ENCODE results near the gene PI4K2B.
"Not testable (repeated sequence)": the region's sequence is repeated elsewhere in the genome, so short reads cannot be mapped to it uniquely, and the experiment has no call there.

PI4K2B gene

DNA sequence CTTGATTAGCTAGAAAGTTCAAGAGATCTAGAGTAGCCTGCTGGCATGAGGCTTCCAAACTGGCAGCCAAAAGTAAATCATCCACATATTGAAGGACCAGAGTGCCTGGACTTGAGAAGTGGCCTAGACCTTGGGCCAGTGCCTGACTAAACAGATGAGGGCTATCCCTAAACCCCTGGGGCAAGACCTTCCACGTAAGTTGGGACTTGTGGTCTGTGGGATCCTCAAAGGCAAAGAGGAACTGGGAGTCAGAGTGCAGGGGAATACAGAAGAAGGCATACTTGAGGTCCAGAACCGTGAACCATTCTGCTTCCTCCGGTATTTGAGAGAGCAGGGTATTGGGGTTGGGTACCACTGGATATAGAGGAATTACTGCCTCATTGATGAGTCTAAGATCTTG is 8.4 kb downstream of the PI4K2B start:
- DNase-seq (ENCODE audit: low spot score), result not testable (repeated sequence)

DNA sequence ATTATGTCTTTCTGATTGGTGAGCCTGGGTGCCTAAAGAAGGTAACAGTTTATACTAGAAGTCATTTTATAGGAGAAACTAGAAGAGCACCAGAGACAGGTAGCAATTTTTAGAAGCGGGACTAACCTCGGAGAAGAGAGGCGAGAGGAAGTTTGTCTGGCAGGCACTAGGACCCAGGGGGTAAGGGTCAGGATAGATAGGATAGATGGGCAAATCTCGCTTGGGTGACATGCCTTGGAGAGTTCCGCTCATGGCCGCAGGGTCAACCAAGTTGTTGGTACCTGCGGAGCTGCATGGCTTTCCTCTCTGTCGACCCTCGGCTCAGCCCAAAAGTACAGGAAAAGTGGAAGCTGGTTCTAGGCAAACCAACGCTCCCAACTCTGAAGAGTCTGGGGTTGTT is 11.3 kb downstream of the PI4K2B start:
- DNase-seq (ENCODE audit: low spot score), result no peak

DNA sequence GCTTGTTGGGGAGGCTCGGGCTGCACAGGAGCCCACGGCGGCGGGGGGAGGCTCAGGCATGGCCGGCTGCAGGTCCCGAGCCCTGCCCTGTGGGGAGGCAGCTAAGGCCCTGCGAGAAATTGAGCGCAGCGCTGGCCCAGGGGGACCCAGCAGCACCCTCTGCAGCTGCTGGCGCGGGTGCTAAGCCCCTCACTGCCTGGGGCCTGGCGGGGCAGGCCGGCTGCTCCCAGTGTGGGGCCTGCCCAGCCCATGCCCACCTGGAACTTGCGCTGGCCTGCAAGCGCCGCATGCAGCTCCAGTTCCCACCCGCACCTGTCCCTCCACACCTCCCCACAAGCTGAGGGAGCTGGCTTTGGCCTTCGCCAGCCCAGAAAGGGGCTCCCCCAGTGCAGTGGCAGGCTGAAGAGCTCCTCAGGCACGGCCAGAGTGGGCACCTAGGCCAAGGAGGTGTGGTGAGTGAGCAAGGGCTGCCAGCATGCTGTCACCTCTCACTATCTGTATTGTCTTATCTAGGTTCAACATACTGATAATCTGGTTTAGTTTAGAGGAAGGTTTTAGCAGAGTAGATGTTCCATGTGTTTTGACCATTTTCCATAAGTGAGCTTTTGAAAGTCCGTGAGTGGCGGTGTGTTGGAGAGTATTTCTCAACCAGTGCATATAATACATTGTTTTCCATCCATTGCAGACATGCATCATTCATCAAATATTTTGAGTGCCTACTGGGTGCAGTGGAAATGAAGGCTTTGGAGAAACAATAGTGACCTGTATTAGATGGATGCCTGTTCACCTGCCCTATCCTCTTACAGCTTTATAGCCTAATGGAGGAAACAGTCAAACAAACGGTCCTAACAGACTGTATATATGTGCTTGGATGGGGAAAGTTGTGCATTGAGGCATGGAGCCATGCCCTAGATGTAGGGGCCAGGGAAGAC is 13.1 kb downstream of the PI4K2B start:
- no peak for DNase-seq (ENCODE audit: low spot score)

DNA sequence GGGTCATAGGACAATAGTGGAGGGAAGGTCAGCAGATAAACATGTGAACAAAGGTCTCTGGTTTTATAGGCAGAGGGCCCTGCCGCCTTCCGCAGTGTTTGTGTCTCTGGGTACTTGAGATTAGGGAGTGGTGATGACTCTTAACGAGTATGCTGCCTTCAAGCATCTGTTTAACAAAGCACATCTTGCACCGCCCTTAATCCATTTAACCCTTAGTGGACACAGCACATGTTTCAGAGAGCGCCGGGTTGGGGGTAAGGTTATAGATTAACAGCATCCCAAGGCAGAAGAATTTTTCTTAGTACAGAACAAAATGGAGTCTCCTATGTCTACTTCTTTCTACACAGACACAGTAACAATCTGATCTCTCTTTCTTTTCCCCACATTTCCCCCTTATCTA is 15.0 kb downstream of the PI4K2B start:
- not testable (repeated sequence) for DNase-seq (ENCODE audit: low spot score)

DNA sequence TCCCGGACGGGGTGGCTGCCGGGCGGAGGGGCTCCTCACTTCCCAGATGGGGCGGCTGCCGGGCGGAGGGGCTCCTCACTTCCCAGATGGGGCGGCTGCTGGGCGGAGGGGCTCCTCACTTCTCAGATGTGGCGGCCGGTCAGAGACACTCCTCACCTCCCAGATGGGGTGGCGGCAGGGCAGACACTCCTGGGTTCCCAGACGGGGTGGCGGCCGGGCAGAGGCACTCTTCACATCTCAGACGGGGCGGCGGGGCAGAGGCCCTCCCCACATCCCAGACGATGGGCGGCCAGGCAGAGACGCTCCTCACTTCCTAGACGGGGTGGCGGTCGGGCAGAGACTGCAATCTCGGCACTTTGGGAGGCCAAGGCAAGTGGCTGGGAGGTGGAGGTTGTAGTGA is 15.7 kb downstream of the PI4K2B start:
- not testable (repeated sequence) for DNase-seq (ENCODE audit: low spot score)

DNA sequence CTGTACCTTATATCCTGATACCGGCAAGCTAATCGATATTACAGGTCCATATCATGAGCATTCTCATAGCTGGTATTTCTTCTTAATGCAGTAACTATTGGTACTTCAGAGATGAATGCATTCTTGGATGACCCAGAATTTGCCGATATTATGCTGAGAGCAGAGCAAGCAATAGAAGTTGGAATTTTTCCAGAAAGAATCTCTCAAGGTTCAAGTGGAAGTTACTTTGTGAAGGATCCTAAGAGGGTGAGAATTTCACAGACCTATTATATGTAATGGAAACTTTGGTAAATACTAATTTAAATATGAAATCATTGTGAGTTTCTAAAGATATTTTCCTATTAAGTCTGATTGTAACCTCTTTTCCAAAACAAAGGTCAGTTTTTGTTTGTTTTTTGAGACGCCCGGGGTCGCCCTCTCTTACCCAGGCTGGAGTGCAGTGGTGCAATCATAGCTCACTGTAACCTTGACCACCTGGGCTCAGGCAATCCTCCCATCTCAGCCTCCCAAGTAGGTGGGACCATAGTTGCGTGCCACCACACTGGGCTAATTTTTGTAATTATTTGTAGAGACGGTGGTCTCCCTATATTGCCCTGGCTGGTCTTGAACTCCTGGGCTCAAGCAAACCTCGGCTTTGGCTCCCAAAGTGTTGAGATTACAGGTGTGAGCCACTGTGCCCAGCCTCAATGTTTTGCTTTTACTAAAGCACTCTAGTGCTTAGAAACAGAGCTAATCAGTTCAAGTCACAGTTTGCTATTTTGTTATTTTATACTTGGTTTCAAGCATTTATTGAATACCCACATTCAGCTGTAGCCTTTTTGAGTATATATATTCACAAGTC is 18.6 kb downstream of the PI4K2B start:
- DNase-seq (ENCODE audit: low spot score), result no peak

DNA sequence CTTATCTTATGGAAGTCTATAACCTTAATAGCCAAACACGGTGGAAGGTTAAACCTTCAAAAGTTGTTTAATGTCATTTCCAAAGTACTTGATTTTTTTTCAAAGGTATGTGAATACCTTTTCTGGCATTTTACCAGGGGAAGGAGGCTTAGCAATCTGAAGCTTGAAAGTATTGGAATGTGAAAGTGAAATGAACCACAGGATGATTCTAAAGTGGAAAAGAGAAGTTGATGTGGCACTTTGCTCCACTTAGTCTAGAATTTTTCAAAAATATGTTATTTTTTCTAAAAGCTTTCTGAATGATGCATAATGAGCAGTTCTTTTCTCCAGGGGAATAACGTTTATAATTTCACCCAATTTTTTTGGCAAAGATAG is 19.2 kb downstream of the PI4K2B start:
- DNase-seq (ENCODE audit: low spot score), result no peak

DNA sequence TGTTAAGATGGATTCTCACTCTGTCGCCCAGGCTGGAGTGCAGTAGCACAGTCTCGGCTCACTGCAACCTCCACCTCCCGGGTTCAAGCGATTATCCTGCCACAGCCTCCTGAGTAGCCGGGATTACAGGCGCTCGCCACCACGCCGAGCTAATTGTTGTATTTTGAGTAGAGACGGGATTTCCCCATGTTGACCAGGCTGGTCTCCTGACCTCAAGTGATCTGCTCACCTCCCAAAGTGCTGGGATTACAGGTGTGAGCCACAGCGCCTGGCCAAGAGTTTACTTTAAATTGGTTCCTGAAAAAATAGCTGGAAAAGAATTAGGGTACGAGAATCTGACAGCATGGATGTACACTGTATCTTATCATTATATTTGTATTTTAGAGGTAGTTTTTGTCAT is 20.0 kb downstream of the PI4K2B start:
- not testable (repeated sequence) for DNase-seq (ENCODE audit: low spot score)

DNA sequence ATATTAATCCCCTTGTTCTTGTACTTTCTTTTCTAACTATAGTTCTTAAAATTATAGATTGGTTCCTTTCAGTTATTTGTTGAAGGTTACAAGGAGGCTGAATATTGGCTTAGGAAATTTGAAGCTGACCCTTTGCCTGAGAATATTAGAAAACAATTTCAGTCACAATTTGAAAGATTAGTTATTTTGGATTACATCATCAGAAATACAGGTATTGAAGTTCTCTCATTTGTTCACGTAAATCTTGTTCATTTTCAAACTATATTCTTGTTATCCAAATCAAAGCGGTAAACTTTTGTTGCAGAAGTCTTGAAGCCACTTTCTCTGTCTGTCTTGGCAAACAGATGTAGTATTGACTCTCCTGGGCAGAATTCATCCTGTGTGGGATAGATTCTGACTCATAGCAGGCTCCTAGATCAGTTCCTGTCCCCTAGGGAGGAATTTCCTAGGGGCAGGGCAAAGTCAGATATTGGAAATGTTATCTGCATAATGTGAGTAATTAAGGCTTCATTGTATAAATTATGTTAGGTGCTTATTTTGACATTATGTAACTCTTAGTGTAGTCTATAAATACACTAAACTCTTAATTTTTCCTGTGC is 25.2 kb downstream of the PI4K2B start:
- DNase-seq (ENCODE audit: low spot score), result peak; percentile 8

DNA sequence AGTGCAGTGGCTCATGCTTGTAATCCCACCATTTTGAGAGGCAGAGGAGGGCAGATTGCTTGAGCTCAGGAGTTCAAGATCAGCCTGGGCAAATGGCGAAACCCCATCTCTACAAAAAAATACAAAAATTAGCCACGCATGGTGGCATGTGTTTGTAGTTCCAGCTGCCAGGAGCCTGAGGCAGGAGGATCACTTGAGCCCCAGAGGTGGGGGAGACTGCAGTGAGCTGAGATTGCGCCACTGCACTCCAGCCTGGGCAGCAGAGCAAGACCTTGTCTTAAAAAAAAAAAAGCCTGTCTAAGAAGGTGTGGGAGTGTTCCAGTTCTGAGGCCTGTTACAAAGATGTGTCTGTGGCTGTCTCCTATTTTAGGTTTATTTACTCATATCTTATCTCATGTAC is 38.0 kb downstream of the PI4K2B start:
- DNase-seq (ENCODE audit: low spot score), result no peak

DNA sequence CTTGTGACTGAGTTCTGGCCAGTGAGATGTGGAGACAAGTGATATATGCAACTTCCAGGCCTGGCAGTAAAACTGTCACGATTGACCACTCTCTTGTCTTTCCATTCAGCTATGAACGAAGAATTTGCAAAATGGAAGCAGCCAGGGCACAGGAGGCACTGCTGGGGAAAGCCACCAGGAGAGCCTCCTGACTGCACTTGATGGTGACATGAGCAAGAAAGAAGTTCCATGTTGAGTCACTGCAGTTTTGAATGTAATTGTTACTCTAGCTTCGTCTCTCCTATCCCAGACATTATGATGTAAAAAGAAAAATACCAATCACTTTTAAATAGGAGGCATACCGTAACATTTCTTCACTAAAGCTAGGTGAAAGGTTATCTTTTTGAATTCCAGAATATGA is 46.4 kb downstream of the PI4K2B start:
- no peak for DNase-seq (ENCODE audit: low spot score)

DNA sequence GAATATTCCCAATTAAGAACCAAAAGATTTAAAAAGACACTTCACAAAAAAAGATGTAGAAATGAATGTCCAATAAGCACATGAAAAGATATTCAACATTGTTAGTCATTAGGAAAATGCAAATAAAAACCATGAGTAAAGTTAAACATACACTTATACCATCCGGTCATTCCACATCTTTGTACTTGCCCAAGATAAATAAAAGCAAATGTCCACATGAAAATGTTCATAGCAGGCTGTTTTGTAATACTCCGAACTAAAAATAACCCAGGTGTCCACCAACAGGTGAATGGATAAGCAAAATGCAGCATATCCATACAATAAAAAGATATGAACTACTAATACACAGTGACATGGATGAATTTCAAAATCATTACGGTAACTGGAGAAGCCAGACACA is 50.1 kb downstream of the PI4K2B start:
- no peak for DNase-seq (ENCODE audit: low spot score)

DNA sequence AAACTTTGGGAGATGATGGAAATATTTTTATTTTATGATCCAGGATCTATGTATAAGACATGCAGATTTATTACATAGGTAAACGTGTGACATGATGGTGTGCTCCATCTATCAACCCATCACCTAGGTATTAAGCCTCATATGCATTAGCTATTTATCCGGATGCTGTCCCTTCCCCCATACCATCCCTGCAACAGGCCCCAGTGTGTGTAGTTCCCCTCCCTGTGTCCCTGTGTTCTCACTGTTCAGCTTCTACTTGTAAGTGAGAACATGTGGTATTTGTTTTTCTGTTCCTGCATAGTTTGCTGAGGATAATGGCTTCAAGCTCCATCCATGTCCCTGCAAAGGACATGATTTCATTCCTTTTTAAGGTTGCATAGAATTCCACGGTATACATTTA is 50.6 kb downstream of the PI4K2B start:
- no peak for DNase-seq (ENCODE audit: low spot score)

DNA sequence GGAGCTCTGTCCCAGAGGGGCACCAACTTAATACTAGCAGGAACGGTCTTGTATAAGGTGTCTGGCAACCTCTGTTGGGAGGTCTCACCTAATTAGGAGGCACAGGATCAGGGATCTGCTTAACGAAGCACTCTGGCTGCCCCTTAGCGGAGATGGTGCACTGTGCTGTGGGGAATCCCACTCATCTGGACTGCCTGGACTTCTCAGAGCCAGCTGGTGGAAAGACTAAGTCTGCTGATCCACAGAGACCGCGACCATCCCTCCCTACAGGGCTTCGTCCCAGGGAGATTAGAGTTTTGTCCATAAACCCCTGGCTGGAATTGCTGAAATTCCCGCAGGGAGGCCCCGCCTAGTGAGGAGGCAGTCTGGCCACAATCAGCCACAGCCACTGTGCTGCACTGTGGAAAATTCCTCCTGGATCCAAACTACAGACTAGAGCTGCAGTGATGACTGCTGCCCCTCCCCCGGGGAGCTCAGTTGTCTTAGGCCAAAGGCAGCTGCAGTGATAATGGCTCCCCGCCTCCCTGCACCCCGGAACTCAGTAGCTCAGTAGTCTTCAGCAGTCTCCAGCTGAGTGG is 56.7 kb downstream of the PI4K2B start:
- DNase-seq (ENCODE audit: low spot score), result no peak

DNA sequence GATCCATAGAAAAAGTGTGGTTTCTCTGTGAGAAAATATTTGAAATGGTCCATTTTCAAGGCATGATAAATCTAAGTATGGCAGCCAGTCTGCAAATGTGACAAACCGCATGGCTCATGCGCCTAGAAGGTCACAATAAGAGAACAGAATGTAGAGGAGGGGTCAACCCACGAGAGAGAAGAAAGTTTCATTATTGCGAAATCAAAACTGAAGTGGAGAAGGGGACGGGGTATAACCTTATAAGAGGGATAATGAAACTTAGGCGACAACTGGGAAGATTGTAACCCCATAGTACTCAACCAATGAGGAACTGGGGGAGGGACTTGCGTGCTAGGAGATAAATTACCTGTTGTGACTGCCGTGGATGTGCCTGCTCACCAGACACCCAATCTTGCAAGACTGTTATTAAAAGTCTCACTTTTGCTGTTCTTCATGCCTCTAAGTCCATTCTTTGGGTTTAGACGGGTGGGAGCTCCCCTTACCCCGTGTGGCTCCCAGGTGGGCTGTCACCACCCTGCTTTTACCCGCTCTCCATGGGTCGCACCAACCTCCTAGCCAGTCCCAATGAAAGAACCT is 57.4 kb downstream of the PI4K2B start:
- DNase-seq (ENCODE audit: low spot score), result no peak

DNA sequence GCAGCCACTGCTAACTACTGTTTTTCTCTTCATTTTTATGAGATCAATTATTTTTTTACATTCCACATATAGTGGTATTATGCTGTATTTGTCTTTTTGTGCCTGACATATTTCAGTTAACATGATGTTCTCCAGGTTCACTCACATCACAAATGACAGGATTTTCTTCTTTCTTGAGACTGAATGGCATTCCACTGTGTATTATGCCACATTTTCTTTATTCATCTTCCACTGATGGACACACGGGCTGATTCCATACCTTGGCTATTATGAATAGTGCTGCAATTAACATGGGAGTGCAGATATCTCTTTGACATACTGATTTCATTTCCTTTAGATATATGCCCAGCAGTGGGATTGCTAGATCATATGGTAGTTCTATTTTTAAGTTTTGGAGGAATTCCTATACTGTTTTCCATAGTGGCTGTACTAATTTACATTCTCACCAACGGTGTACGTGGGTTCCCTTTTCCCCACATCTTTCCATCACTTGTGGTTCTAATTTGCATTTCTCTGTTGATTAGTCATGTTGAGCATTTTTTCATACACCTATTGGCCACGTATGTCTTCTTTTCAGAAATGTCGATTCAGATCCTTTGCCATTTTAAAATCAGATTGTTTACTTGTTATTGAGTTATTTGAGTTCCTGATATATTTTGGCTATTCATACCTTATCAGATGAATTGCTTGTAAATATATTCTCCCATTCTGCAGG is 63.9 kb downstream of the PI4K2B start:
- DNase-seq (ENCODE audit: low spot score), result no peak

DNA sequence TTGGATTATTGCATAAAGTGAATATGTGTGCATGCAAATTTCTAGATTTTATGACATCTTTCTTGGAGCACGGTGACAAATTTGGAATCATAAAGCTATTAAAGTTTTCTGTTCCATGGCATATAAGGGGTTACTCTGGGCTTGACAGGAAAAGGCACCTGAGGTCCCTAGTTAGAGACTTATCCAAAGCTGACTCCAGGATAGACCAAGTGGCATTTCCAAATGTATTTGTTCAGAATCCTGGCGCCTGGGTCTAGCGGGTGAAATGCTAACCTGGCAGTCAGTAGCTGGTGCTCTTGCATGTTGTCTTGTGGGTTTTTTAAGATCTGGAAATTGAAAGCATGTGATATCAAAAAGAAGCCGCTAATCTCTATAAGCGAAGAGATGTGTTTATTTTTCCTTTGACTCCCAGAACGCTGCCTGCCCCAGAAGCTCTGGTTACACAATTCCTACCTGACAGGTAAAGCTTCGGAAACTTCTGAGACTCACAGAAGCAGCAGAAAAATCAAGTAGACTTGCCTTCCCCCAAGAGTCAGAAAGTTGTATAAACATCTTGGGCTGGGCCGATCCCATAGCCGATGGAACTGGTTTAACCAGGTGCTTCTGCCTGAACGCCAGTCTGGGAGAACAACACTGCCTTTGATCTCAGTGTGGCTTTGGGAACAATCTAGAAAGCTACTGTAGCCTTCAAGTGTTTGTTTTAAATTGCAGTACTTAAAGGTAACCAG is 65.8 kb downstream of the PI4K2B start:
- no peak for DNase-seq (ENCODE audit: low spot score)

DNA sequence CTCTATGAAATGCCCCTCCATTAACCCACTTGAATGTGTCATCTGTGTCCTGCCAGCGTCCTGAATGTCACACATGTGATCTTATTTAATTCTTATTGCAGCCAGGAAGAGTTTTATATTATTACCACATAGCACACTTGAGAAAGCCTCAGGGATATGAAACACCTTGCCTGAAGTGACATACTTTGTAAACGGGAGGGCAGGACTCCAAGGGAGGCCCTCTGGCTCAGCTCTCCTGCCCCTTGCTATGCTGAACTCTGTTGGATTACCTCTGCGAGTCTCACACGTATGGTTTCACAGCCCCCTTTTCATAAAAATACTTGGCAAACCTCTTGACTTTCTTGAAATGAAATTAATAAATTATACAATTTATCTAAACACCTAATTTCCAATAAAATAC is 67.6 kb downstream of the PI4K2B start:
- no peak for DNase-seq (ENCODE audit: low spot score)

DNA sequence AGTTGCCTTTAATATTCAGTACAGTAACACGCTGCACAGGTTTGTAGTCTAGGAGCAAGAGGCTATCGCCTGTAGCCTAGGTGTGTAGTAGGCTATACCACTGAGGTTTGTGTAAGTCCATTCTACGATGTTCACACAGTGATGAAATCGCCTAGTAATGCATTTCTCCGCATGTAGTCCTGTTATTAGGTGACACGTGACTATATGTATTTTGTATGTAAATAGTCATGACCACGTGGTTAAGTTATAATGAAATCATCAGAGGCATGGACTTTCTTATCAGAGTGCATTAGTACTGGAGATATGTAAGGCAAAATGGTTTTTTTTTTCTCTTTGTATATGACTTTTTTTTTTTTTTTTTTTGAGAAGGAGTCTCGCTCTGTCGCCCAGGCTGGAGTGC is 68.8 kb downstream of the PI4K2B start:
- no peak for DNase-seq (ENCODE audit: low spot score)

DNA sequence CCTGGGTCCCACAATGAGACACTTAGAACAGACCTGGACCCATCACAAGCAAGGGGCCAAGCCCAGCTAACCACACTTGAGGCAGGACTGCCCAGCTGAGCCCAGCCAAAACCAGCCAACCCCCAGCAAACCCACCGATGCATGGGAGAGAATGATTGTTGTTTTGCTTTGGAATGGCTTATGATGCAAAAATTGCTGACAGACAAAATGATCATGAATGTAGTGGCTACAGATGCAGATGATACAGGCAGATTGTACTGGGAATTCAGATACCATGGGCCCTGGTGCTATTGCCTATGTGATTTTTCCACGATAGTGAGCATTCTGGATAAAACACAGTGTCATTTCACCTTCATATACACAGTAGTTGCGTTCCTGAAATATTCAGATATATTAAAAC is 69.7 kb downstream of the PI4K2B start:
- DNase-seq (ENCODE audit: low spot score), result no peak
